Heart left ventricle (tissue), 16 donors: Measurements from ENCODE around the gene PCDHA2. TPM values are rescaled to one million over a fixed set of nuclear protein-coding genes. Genes with fewer than 3 reads are reported as not detected.
A peak's percentile ranks its signal among the peaks of the same experiment; 100 is the strongest.
"Not testable (repeated sequence)": the region's sequence is repeated elsewhere in the genome, so short reads cannot be mapped to it uniquely, and the experiment has no call there.

ENCODE experiments used
- ATAC-seq, 4 donors: fragments of 200-7000 bp; cut with Tn5 transposase; one replicate each; pipeline ENCODE4 v1.9.1; 2020 to 2022; ENCODE audit warnings: moderate library complexity in 4 of 4, mild to moderate bottlenecking in 3 of 4, moderate number of reproducible peaks in 1 of 4
- DNase-seq, 5 donors: peaks; one replicate each; pipeline ENCODE4 v3.0.0-alpha.2; 2020
- H3K27ac ChIP-seq, 12 donors: fragments of 200-600 bp; sonication (generic) in 4 of 12; one replicate each; pipeline versions ENCODE4 v1.5.0 to v1.8.0; 2016 to 2022; ENCODE audit warnings: mild to moderate bottlenecking in 2 of 12
- H3K27me3 ChIP-seq, 9 donors: fragments of 200-600 bp; sonication (generic) in 2 of 9; one replicate each; pipeline versions ENCODE4 v1.5.1 to v1.8.0; 2016 to 2022; ENCODE audit warnings: mild to moderate bottlenecking in 3 of 9
- H3K36me3 ChIP-seq, 9 donors: fragments of 200-600 bp; sonication (generic) in 2 of 9; one replicate each; pipeline versions ENCODE4 v1.5.0 to v1.8.0; 2018 to 2022; ENCODE audit warnings: mild to moderate bottlenecking in 2 of 9
- H3K4me1 ChIP-seq, 12 donors: fragments of 200-600 bp; sonication (generic) in 4 of 12; one replicate each; pipeline versions ENCODE4 v1.5.0 to v1.8.0; 2016 to 2022; ENCODE audit warnings: mild to moderate bottlenecking in 3 of 12
- H3K4me3 ChIP-seq, 12 donors: fragments of 200-600 bp; sonication (generic) in 4 of 12; one replicate each; pipeline versions ENCODE4 v1.5.0 to v1.8.0; 2017 to 2022; ENCODE audit warnings: mild to moderate bottlenecking in 9 of 12, moderate library complexity in 4 of 12
- H3K9me3 ChIP-seq, 12 donors: fragments of 200-600 bp; sonication (generic) in 4 of 12; one replicate each; pipeline versions ENCODE4 v1.5.0 to v1.8.0; 2016 to 2022; ENCODE audit warnings: mild to moderate bottlenecking in 1 of 12
- CTCF ChIP-seq, 12 donors: fragments of 200-600 bp; sonication (generic) in 4 of 12; IDR thresholded peaks; one replicate each; pipeline versions ENCODE4 v1.5.0 to v1.8.0; 2018 to 2022; ENCODE audit warnings: antibody characterized with exemption in 12 of 12, mild to moderate bottlenecking in 5 of 12
- POLR2A ChIP-seq, 2 donors: fragments of 450-650 bp; IDR thresholded peaks; one replicate each; pipeline ENCODE4 v1.6.1; 2017; ENCODE audit warnings: antibody characterized with exemption in 2 of 2, mild to moderate bottlenecking in 2 of 2, moderate library complexity in 2 of 2
- WGBS, 4 donors: extraction: QIAGEN DNeasy Blood & Tissue Kit in 2 of 4; methylation state at CpG; one replicate each; pipeline versions ENCODE4 v1.1.5 to v1.1.7; 2013 to 2018; 5-methylcytosine and 5-hydroxymethylcytosine counted together
- intact Hi-C, 10 donors: fragments of 100-400 bp; cut with DNase I; formaldehyde crosslinking; loops; one replicate each; pipeline versions ENCODE4 v1.11.1 to v1.14.2; 2022
- polyA plus RNA-seq, 2 donors: library from polyadenylated mRNA; stranded (reverse); fragments of 200-250 nt; gene quantifications; one replicate each; pipeline ENCODE4 v1.2.3, GENCODE V29; 2013
- total RNA-seq, 9 donors: library from RNA; depleted of rRNA in 2 of 9; stranded (reverse); fragments of >200 nt in 2 of 9; fragmentation: NEBNext Ultra II Directional in 3 of 9; extraction: Animal tissue kit (Norgen Biotek cat#: 25700) in 3 of 9; gene quantifications; one replicate each; pipeline versions ENCODE4 v1.1.0 to v1.2.4, GENCODE V29; 2016 to 2023
- donor health status: ischemic (EF 13 %, LVEDD 7.1; RV severe dilation, severe dysfunction).
- donor health status: healthy with polysubstance abuse.
- donor health status: DM: no; HTN: yes; CAD: no.
- donor health status: DM: no; HTN: no; CAD: no.
- donor health status: ischemic (EF 25% LVEDD 6.9; RV normal size, moderate dysfunction).
- donor health status: ischemic (EF 25% LVEDD 5.7; RV mildly dilated, moderate dysfunction).
- donor health status: healthy.
- donor health status: DM: yes; HTN: yes; CAD: no.
- donor health status: ischemic (EF 35%, LVEDD 5.7; RV mildly dilated, moderate dysfunction).
- donor health status: nonischemic (EF 11% LVEDD 7.7; RV severe dilation, severe dysfunction).
- donor health status: DM: yes; HTN: yes; CAD: no.
- donor health status: PGD.
- donor health status: ischemic (EF 29% LVEDD 5.4; RV normal size, mild dysfunction).
- donor health status: nonischemic (EF 23%, LVEDD 6.1; RV moderate dilation, normal function).

PCDHA2 gene
- total and polyA plus RNA-seq, 11 donors: 0.01 to 0.07 TPM; not detected in 9

DNA sequence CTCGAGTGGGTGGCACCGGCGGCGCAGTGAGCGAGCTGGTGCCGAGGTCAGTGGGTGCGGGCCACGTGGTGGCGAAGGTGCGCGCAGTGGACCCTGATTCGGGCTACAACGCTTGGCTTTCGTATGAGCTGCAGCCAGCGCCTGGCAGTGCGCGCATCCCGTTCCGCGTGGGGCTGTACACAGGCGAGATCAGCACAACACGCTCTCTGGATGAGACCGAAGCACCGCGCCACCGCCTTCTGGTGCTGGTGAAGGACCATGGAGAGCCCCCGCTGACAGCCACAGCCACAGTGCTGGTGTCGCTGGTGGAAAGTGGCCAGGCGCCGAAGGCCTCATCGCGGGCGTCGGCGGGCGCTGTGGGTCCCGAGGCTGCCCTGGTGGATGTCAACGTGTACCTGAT lies 28.8 kb downstream of the PCDHA2 start:
- ATAC-seq (no peak), DNase-seq (no peak)
- intact Hi-C loops: no loop called here
- no peaks in the 10 kb centered on the region for H3K36me3 ChIP-seq
- peaks cover 0 to 39% (median 13%) of the 10 kb centered on the region in 12 donors for H3K9me3 ChIP-seq
- 47 to 55% (median 51%) methylated on average over 4 to 38 of the region's 38 CpGs for WGBS, 4 donors
- peaks cover 0 to 77% (median 14%) of the 10 kb centered on the region in 9 donors for H3K27me3 ChIP-seq
- no peak for TF ChIP-seq POLR2A (IDR thresholded peaks at IDR 0.05)
- TF ChIP-seq CTCF (IDR thresholded peaks at IDR 0.05): no peak
- H3K4me1 ChIP-seq: no peaks in the 10 kb centered on the region
- no peak overlapping the region for H3K27ac ChIP-seq
- H3K4me3 ChIP-seq: no peak overlapping the region

DNA sequence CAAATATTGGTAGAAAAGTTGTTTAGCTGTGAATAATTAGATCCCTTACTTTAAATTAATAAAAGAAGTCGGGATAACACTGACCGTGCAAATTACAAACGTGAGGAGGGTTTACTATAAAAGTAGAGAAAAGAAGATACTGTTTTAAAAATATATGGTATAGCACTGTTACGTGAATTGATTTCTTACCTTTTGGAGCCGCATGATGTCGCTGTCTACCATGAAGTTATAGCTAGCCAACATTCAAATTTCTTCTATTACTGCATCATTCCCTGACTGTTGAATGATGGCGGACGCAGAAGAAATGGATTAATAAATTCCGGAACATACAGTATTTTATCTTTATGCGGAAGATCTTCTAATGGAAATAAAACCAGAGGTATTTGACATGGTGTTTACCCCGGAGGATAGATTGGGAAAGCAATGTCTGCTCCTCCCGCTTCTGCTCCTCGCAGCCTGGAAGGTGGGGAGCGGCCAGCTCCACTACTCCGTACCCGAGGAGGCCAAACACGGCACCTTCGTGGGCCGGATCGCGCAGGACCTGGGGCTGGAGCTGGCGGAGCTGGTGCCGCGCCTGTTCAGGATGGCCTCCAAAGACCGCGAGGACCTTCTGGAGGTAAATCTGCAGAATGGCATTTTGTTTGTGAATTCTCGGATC lies 33.2 kb downstream of the PCDHA2 start, which contains the start of gene PCDHA6:
Gene PCDHA6, plus strand, starts transcription at position 257 of the 658 bp plus-strand sequence. Its CDS starts 132 bp downstream, at position 389.
- WGBS, 4 donors: 14 to 20% (median 15%) methylated on average over 24 to 27 of the region's 27 CpGs
- intact Hi-C loops: no loop called here
- peaks cover 0 to 40% (median 16%) of the 10 kb centered on the region in 12 donors for H3K9me3 ChIP-seq
- no peak for TF ChIP-seq POLR2A (IDR thresholded peaks at IDR 0.05)
- peak in 2 of 12 donors; percentile 27 to 30 for TF ChIP-seq CTCF (IDR thresholded peaks at IDR 0.05)
- DNase-seq (no peak), ATAC-seq (no peak)
- H3K36me3 ChIP-seq: no peaks in the 10 kb centered on the region
- H3K4me3 ChIP-seq: peak within 1 kb of the TSS in 4 of 12 donors; percentile 7 to 49 (median 24)
- H3K27me3 ChIP-seq: peaks cover 0 to 92% (median 18%) of the 10 kb centered on the region in 9 donors
- H3K4me1 ChIP-seq: no peaks in the 10 kb centered on the region
- no peak within 1 kb of the TSS for H3K27ac ChIP-seq

DNA sequence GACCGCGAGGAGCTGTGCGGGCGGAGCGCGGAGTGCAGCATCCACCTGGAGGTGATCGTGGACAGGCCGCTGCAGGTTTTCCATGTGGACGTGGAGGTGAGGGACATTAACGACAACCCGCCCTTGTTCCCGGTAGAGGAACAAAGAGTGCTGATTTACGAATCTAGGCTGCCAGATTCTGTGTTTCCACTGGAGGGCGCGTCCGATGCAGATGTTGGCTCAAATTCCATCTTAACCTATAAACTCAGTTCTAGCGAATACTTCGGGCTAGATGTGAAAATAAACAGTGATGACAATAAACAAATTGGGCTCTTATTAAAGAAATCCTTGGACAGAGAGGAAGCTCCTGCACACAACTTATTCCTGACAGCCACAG lies 33.7 kb downstream of the PCDHA2 start:
- DNase-seq: no peak
- Histone ChIP-seq H3K4me1 (no peaks in the 10 kb centered on the region), H3K36me3 (no peaks in the 10 kb centered on the region), H3K4me3 (peak overlapping the region in 3 of 12 donors; percentile 21 to 49 (median 28)), H3K9me3 (peaks cover 0 to 34% (median 14%) of the 10 kb centered on the region in 12 donors), H3K27ac (no peak overlapping the region), H3K27me3 (peaks cover 0 to 92% (median 21%) of the 10 kb centered on the region in 9 donors)
- WGBS, 4 donors: 17 to 32% (median 17%) methylated on average over 17 to 18 of the region's 18 CpGs
- intact Hi-C loops: no loop called here
- ATAC-seq: no peak
- TF ChIP-seq CTCF (IDR thresholded peaks at IDR 0.05): no peak
- no peak for TF ChIP-seq POLR2A (IDR thresholded peaks at IDR 0.05)

DNA sequence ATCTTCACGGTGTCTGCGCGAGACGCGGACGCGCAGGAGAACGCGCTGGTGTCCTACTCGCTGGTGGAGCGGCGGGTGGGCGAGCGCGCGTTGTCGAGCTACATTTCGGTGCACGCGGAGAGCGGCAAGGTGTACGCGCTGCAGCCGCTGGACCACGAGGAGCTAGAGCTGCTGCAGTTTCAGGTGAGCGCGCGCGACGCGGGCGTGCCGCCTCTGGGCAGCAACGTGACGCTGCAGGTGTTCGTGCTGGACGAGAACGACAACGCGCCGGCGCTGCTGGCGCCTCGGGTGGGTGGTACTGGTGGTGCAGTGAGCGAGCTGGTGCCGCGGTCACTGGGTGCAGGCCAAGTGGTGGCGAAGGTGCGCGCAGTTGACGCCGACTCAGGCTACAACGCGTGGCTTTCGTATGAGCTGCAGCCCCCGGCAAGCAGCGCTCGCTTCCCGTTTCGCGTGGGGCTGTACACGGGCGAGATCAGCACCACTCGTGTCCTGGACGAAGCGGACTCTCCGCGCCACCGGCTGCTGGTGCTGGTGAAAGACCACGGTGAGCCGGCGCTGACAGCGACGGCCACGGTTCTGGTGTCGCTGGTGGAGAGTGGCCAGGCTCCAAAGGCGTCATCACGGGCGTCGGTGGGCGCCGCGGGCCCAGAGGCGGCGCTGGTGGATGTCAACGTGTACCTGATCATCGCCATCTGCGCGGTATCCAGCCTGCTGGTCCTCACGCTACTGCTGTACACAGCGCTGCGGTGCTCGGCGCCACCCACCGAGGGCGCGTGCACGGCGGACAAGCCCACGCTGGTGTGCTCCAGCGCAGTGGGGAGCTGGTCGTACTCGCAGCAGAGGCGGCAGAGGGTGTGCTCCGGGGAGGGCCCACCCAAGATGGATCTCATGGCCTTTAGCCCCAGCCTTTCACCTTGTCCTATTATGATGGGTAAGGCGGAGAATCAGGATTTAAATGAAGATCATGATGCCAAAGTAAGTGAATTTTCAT lies 35.2 kb downstream of the PCDHA2 start:
- ATAC-seq, H3K36me3 ChIP-seq, H3K4me3 ChIP-seq, H3K27ac ChIP-seq, DNase-seq, H3K4me1 ChIP-seq: not testable (repeated sequence)
- H3K9me3 ChIP-seq: peaks cover 0 to 43% (median 14%) of the 10 kb centered on the region in 12 donors
- H3K27me3 ChIP-seq: peaks cover 0 to 90% (median 30%) of the 10 kb centered on the region in 9 donors
- 33 to 49% (median 41%) methylated on average over 62 to 106 of the region's 106 CpGs for WGBS, 4 donors
- intact Hi-C loops: loop anchor here in 2 of 10 donors (10.0 kb wide), 2 partner anchors 215 to 225 kb away; partner anchors contain the start of gene PCDHB1 (in 1 of the 2)
